IMR-90 (cell line): ENCODE data around the gene SGMS1. TPM values are rescaled to one million over a fixed set of nuclear protein-coding genes. Genes with fewer than 3 reads are reported as not detected.

Source experiments
- ATAC-seq: fragments of 200-7000 bp; cut with Tn5 transposase; 2 replicates; pipeline ENCODE4 v1.9.1; 2020; ENCODE audit warnings: low read depth, mild to moderate bottlenecking, moderate library complexity
- BruUV-seq: library from RNA; stranded (reverse); fragments of 400-500 nt; replicated peaks from 2 replicates; lab custom pipeline; 2021; lab: Mats Ljungman, UMichigan
- CTCF ChIA-PET: fragments of 300-600 bp; formaldehyde crosslinking; extraction: SDS; loops from one replicate; lab custom pipeline; 2021; ENCODE audit warnings: antibody characterized with exemption; lab: Yijun Ruan, JAX
- POLR2A ChIA-PET: fragments of 300-600 bp; sonication (Branson Sonifier 250); formaldehyde crosslinking; loops from one replicate; lab custom pipeline; 2022; ENCODE audit warnings: antibody characterized with exemption; ENCODE audit not compliant: unreplicated experiment; lab: Charles Lee
- DNase-seq: peaks from one replicate; pipeline ENCODE4 v3.0.0; 2013
- H2AFZ ChIP-seq: replicated peaks from 2 replicates; pipeline ENCODE3; 2013; ENCODE audit warnings: low read length, mild to moderate bottlenecking; ENCODE audit not compliant: poor library complexity
- H2AK5ac ChIP-seq: 2 replicates; pipeline ENCODE4 v1.6.1; 2013; ENCODE audit warnings: low read depth, low read length, inconsistent platforms
- H2AK9ac ChIP-seq: replicated peaks from 2 replicates; pipeline ENCODE3; 2013; ENCODE audit warnings: mild to moderate bottlenecking, low read depth, low read length, moderate library complexity; ENCODE audit not compliant: poor library complexity
- H2BK120ac ChIP-seq: 2 replicates; pipeline ENCODE4 v1.6.1; 2013; ENCODE audit warnings: low read depth, low read length, inconsistent platforms
- H2BK15ac ChIP-seq: 3 replicates; pipeline ENCODE4 v1.6.1; 2013; ENCODE audit warnings: low read depth, low read length, inconsistent platforms
- H2BK20ac ChIP-seq: 2 replicates; pipeline ENCODE4 v1.6.1; 2013; ENCODE audit warnings: low read depth, mild to moderate bottlenecking, inconsistent platforms, low read length, moderate library complexity
- H2BK5ac ChIP-seq: 2 replicates; pipeline ENCODE4 v1.6.1; 2013; ENCODE audit warnings: mild to moderate bottlenecking, low read depth, low read length, inconsistent platforms; ENCODE audit not compliant: poor library complexity, severe bottlenecking
- H3K14ac ChIP-seq: replicated peaks from 2 replicates; pipeline ENCODE4 v1.6.1; 2013; ENCODE audit warnings: low read depth, low read length, inconsistent platforms
- H3K18ac ChIP-seq: 2 replicates; pipeline ENCODE4 v1.6.1; 2013; ENCODE audit warnings: low read depth, low read length, control low read depth
- H3K23ac ChIP-seq: 2 replicates; pipeline ENCODE4 v1.6.1; 2013; ENCODE audit warnings: low read depth, low read length, inconsistent platforms
- H3K27ac ChIP-seq: 2 replicates; pipeline ENCODE4 v1.5.1; 2013; ENCODE audit warnings: mild to moderate bottlenecking, control low read depth, low read length; ENCODE audit not compliant: insufficient read depth
- H3K27me3 ChIP-seq: 2 replicates; pipeline ENCODE4 v1.6.1; 2013; ENCODE audit warnings: low read length; ENCODE audit not compliant: control insufficient read depth, insufficient read depth
- H3K36me3 ChIP-seq: 2 replicates; pipeline ENCODE4 v1.6.1; 2013; ENCODE audit warnings: low read length, mixed read lengths; ENCODE audit not compliant: control insufficient read depth, insufficient read depth
- H3K4ac ChIP-seq: 2 replicates; pipeline ENCODE4 v1.6.1; 2013; ENCODE audit warnings: low read depth, low read length, inconsistent platforms
- H3K4me1 ChIP-seq: 2 replicates; pipeline ENCODE4 v1.6.1; 2013; ENCODE audit warnings: low read length, mixed read lengths; ENCODE audit not compliant: control insufficient read depth, insufficient read depth
- H3K4me2 ChIP-seq: 2 replicates; pipeline ENCODE4 v1.6.1; 2013; ENCODE audit warnings: low read depth, mild to moderate bottlenecking, control low read depth, low read length, moderate library complexity
- H3K4me3 ChIP-seq: 2 replicates; pipeline ENCODE4 v1.5.1; 2013; ENCODE audit warnings: low read depth, mild to moderate bottlenecking, control low read depth, low read length, moderate library complexity; ENCODE audit not compliant: insufficient read depth
- H3K56ac ChIP-seq: 2 replicates; pipeline ENCODE4 v1.6.1; 2013; ENCODE audit warnings: low read length, inconsistent platforms; ENCODE audit not compliant: insufficient read depth; ENCODE audit errors: extremely low read depth
- H3K79me1 ChIP-seq, 2 experiments: 2 replicates each; pipeline ENCODE4 v1.6.1; 2013; ENCODE audit warnings: low read length in 2 of 2, inconsistent platforms in 1 of 2, low read depth in 1 of 2
- H3K9ac ChIP-seq: 2 replicates; pipeline ENCODE4 v1.6.1; 2013; ENCODE audit warnings: low read depth, low read length, control low read depth
- H3K9me1 ChIP-seq: 2 replicates; pipeline ENCODE4 v1.6.1; 2013; ENCODE audit warnings: low read length, inconsistent platforms; ENCODE audit not compliant: insufficient read depth
- H3K9me3 ChIP-seq: 2 replicates; pipeline ENCODE4 v1.6.1; 2013; ENCODE audit warnings: low read length; ENCODE audit not compliant: control insufficient read depth, insufficient read depth
- H4K20me1 ChIP-seq: 2 replicates; pipeline ENCODE4 v1.6.1; 2013; ENCODE audit warnings: low read length, inconsistent platforms; ENCODE audit not compliant: insufficient read depth
- H4K5ac ChIP-seq: 2 replicates; pipeline ENCODE4 v1.6.1; 2013; ENCODE audit warnings: mild to moderate bottlenecking, low read depth, low read length, control low read depth
- H4K8ac ChIP-seq, 2 experiments: 2 replicates each; pipeline ENCODE4 v1.6.1; 2013; ENCODE audit warnings: low read depth in 2 of 2, low read length in 2 of 2, control low read depth in 1 of 2, inconsistent platforms in 1 of 2
- H4K91ac ChIP-seq: 2 replicates; pipeline ENCODE4 v1.6.1; 2013; ENCODE audit warnings: low read depth, low read length, inconsistent platforms; ENCODE audit not compliant: insufficient read depth
- BHLHE40 ChIP-seq: fragments of 150-350 bp; IDR thresholded peaks from 2 replicates; pipeline ENCODE4 v1.6.1; 2016; ENCODE audit warnings: mild to moderate bottlenecking, low read depth, low read length
- CEBPB ChIP-seq: IDR thresholded peaks from 2 replicates; pipeline ENCODE4 v1.6.1; 2012; ENCODE audit warnings: low read depth, low read length, improper control_type of control experiment
- CHD1 ChIP-seq: IDR thresholded peaks from 2 replicates; pipeline ENCODE4 v1.6.1; 2012; ENCODE audit warnings: low read depth, low read length, improper control_type of control experiment
- FOS ChIP-seq: fragments of 150-350 bp; IDR thresholded peaks from 2 replicates; pipeline ENCODE4 v1.6.1; 2016; ENCODE audit warnings: low read depth, low read length
- MAFK ChIP-seq: IDR thresholded peaks from 2 replicates; pipeline ENCODE4 v1.6.1; 2012; ENCODE audit warnings: low read depth, low read length, improper control_type of control experiment
- MXI1 ChIP-seq: IDR thresholded peaks from 2 replicates; pipeline ENCODE4 v1.6.1; 2012; ENCODE audit warnings: low read depth, mild to moderate bottlenecking, low read length, moderate library complexity, borderline replicate concordance
- NFE2L2 ChIP-seq: fragments of 150-350 bp; IDR thresholded peaks from 2 replicates; pipeline ENCODE4 v1.6.1; 2016; ENCODE audit warnings: low read depth, mild to moderate bottlenecking, low read length
- POLR2A ChIP-seq: IDR thresholded peaks from 2 replicates; pipeline ENCODE4 v1.6.1; 2012; ENCODE audit warnings: mild to moderate bottlenecking, low read depth, low read length
- RAD21 ChIP-seq: IDR thresholded peaks from 2 replicates; pipeline ENCODE4 v1.6.1; 2012; ENCODE audit warnings: low read length, improper control_type of control experiment
- RCOR1 ChIP-seq: IDR thresholded peaks from 2 replicates; pipeline ENCODE4 v1.6.1; 2012; ENCODE audit warnings: mild to moderate bottlenecking, low read length, improper control_type of control experiment; ENCODE audit not compliant: insufficient replicate concordance
- RFX5 ChIP-seq: IDR thresholded peaks from 2 replicates; pipeline ENCODE4 v1.8.0; 2012; ENCODE audit warnings: low read depth, mild to moderate bottlenecking, low read length, moderate library complexity
- SMC3 ChIP-seq: fragments of 150-350 bp; IDR thresholded peaks from 2 replicates; pipeline ENCODE4 v1.6.1; 2016; ENCODE audit warnings: low read depth, mild to moderate bottlenecking, antibody characterized with exemption, low read length, moderate library complexity
- WGBS, 2 experiments: methylation state at CpG; one replicate each; pipeline versions ENCODE4 v1.1.5 to v1.1.7; 2013; ENCODE audit warnings: missing lambda C conversion rate in 2 of 2; ENCODE audit not compliant: insufficient read length in 1 of 2; ENCODE audit errors: extremely low coverage in 2 of 2; 5-methylcytosine and 5-hydroxymethylcytosine counted together
- dilution Hi-C: fragments of 300-500 bp; cut with HindIII; formaldehyde crosslinking; loops from one replicate; pipeline ENCODE4 v1.14.3; 2018; ENCODE audit warnings: low sequenced_read_pairs; ENCODE audit not compliant: unreplicated experiment
- in situ Hi-C: fragments of 300-500 bp; cut with MboI; formaldehyde crosslinking; loops from 3 replicates; pipeline ENCODE4 v1.14.3; 2019; ENCODE audit warnings: low sequenced_read_pairs, inconsistent platforms, mixed read lengths
- intact Hi-C: fragments of 100-400 bp; cut with micrococcal nuclease; formaldehyde crosslinking; loops from 2 replicates; pipeline ENCODE4 v1.10.0; 2022
- polyA plus RNA-seq, 3 experiments: library from polyadenylated mRNA; depleted of rRNA; stranded (reverse); fragments of >200 nt; gene quantifications; 2 replicates each; pipeline ENCODE4 v1.2.3, GENCODE V29; 2012; ENCODE audit warnings: low replicate concordance in 1 of 3
- total RNA-seq: library from RNA; depleted of rRNA; stranded (reverse); fragments of >200 nt; gene quantifications from 2 replicates; pipeline ENCODE4 v1.2.3, GENCODE V29; 2012
- TF ChIP-seq, protein P1 (sequence below): conservative IDR thresholded peaks from 2 replicates; pipeline ENCODE4 v1.5.1; 2012; ENCODE audit warnings: mild to moderate bottlenecking, low read depth, low read length, improper control_type of control experiment
- TF ChIP-seq, protein P2 (sequence below): fragments of 150-350 bp; IDR thresholded peaks from 2 replicates; pipeline ENCODE4 v1.6.1; 2017; ENCODE audit warnings: mild to moderate bottlenecking, antibody characterized with exemption, low read length, low read depth
- TF ChIP-seq, protein P3 (sequence below): fragments of 150-350 bp; IDR thresholded peaks from 2 replicates; pipeline ENCODE4 v1.6.1; 2016; ENCODE audit warnings: low read depth, mild to moderate bottlenecking, low read length, moderate library complexity, borderline replicate concordance

SGMS1 gene
- total and polyA plus RNA-seq, 2 of the 4 experiments (the other 2 are of a cell fraction) = 9.8 to 30.8 TPM

DNA sequence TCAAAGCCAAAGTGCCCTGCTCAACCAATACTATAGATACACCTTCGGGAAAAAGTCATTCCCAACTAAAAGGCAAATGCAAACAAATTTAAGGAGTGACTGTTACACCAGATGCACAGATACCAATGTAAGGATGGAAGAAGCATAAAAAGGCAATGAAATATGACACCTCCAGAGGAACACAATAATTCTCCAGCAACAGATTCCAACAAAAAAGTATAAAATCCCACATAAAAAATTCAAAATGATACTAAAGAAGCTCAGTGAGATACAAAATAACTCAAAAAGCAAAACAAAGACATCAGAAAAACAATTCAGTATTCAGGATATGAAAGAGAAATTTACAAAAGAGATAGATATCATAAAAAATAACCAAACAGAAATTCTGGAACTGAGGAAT is 328.4 kb downstream of the SGMS1 start:
- no peaks in the 10 kb centered on the region for H4K20me1 ChIP-seq
- no peak overlapping the region for H2BK5ac ChIP-seq
- H3K9me1 ChIP-seq = no peaks in the 10 kb centered on the region
- dilution Hi-C loops = no loop called here
- no peak overlapping the region for H3K56ac ChIP-seq
- no peak overlapping the region for H3K14ac ChIP-seq
- POLR2A ChIA-PET = no interaction called here
- no peaks in the 10 kb centered on the region for H3K4me1 ChIP-seq
- H3K9ac ChIP-seq = no peak overlapping the region
- H3K18ac ChIP-seq = no peak overlapping the region
- BruUV-seq = no TSS peak
- intact Hi-C loops = no loop called here
- no peak overlapping the region for H2AK9ac ChIP-seq
- H3K4me3 ChIP-seq = no peak overlapping the region
- H3K23ac ChIP-seq = no peak overlapping the region
- no peak overlapping the region for H4K8ac ChIP-seq
- CTCF ChIA-PET = interaction anchor here (1.0 kb wide), 1 partner anchor 11 kb away, joined by 3 read pairs; no protein-coding TSS in a partner anchor
- no peak overlapping the region for H2BK20ac ChIP-seq
- H2AK5ac ChIP-seq = no peak overlapping the region
- H3K9me3 ChIP-seq = no peaks in the 10 kb centered on the region
- no peak overlapping the region for H4K91ac ChIP-seq
- DNase-seq = no peak
- no peaks in the 10 kb centered on the region; the same call in 1 of the 2 replicates for H3K27me3 ChIP-seq
- H3K27ac ChIP-seq = no peak overlapping the region
- H3K4me2 ChIP-seq = no peak overlapping the region
- H3K79me1 ChIP-seq = no peaks in the 10 kb centered on the region
- H4K5ac ChIP-seq = no peak overlapping the region
- no peaks in the 10 kb centered on the region for H3K36me3 ChIP-seq
- H2AFZ ChIP-seq = no peak overlapping the region
- in situ Hi-C loops = no loop called here
- no peak for ATAC-seq
- no peak for TF ChIP-seq RAD21
- no peak for TF ChIP-seq NFE2L2
- TF ChIP-seq RCOR1 = no peak
- TF ChIP-seq, protein P1, sequence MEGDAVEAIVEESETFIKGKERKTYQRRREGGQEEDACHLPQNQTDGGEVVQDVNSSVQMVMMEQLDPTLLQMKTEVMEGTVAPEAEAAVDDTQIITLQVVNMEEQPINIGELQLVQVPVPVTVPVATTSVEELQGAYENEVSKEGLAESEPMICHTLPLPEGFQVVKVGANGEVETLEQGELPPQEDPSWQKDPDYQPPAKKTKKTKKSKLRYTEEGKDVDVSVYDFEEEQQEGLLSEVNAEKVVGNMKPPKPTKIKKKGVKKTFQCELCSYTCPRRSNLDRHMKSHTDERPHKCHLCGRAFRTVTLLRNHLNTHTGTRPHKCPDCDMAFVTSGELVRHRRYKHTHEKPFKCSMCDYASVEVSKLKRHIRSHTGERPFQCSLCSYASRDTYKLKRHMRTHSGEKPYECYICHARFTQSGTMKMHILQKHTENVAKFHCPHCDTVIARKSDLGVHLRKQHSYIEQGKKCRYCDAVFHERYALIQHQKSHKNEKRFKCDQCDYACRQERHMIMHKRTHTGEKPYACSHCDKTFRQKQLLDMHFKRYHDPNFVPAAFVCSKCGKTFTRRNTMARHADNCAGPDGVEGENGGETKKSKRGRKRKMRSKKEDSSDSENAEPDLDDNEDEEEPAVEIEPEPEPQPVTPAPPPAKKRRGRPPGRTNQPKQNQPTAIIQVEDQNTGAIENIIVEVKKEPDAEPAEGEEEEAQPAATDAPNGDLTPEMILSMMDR = no peak
- no peak for TF ChIP-seq CEBPB
- no peak for TF ChIP-seq FOS
- TF ChIP-seq SMC3 = no peak
- no peak for TF ChIP-seq MAFK
- TF ChIP-seq POLR2A = no peak
- no peak for TF ChIP-seq RFX5
- TF ChIP-seq, protein P2, sequence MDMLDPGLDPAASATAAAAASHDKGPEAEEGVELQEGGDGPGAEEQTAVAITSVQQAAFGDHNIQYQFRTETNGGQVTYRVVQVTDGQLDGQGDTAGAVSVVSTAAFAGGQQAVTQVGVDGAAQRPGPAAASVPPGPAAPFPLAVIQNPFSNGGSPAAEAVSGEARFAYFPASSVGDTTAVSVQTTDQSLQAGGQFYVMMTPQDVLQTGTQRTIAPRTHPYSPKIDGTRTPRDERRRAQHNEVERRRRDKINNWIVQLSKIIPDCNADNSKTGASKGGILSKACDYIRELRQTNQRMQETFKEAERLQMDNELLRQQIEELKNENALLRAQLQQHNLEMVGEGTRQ = no peak
- TF ChIP-seq CHD1 = no peak
- no peak for TF ChIP-seq MXI1
- TF ChIP-seq, protein P3, sequence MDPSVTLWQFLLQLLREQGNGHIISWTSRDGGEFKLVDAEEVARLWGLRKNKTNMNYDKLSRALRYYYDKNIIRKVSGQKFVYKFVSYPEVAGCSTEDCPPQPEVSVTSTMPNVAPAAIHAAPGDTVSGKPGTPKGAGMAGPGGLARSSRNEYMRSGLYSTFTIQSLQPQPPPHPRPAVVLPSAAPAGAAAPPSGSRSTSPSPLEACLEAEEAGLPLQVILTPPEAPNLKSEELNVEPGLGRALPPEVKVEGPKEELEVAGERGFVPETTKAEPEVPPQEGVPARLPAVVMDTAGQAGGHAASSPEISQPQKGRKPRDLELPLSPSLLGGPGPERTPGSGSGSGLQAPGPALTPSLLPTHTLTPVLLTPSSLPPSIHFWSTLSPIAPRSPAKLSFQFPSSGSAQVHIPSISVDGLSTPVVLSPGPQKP = no peak
- TF ChIP-seq BHLHE40 = no peak
- no peak overlapping the region for H2BK15ac ChIP-seq
- H2BK120ac ChIP-seq = no peak overlapping the region
- no peak overlapping the region for H3K4ac ChIP-seq
- WGBS, 2 experiments = no CpG with 5 or more reads among the region's 1 CpG
